Keratinocyte (primary cell): ENCODE data around the gene BCL11B. TPM values are rescaled to one million over a fixed set of nuclear protein-coding genes. Genes with fewer than 3 reads are reported as not detected.

Experiments
- DNase-seq: peaks from one replicate; pipeline ENCODE4 v3.0.0-alpha.2; 2011; ENCODE audit warnings: low read depth, missing footprints, low spot score
- FAIRE-seq: peaks from 2 replicates; lab custom pipeline; 2011; peaks lifted over from hg19 to GRCh38; lab: Jason Lieb, UNC
- H2AFZ ChIP-seq: 2 replicates; pipeline ENCODE4 v1.6.0; 2012; ENCODE audit warnings: low read length, control low read depth, inconsistent platforms; ENCODE audit not compliant: control insufficient read depth
- H3K27ac ChIP-seq: 2 replicates; pipeline ENCODE4 v1.5.1; 2011; ENCODE audit warnings: low read length; ENCODE audit not compliant: control insufficient read depth, insufficient read depth
- H3K27me3 ChIP-seq: 3 replicates; pipeline ENCODE4 v1.6.0; 2011; ENCODE audit warnings: low read length; ENCODE audit not compliant: control insufficient read depth, insufficient read depth; ENCODE audit errors: extremely low read depth
- H3K36me3 ChIP-seq, 2 experiments: 2 replicates in 1 of 2; 3 replicates in 1 of 2; pipeline ENCODE4 v1.5.1; 2011; ENCODE audit warnings: low read length in 2 of 2, mild to moderate bottlenecking in 1 of 2; ENCODE audit not compliant: control insufficient read depth in 2 of 2, insufficient read depth in 2 of 2; ENCODE audit errors: extremely low read depth in 1 of 2
- H3K4me1 ChIP-seq: 3 replicates; pipeline ENCODE4 v1.5.1; 2011; ENCODE audit warnings: low read length; ENCODE audit not compliant: control insufficient read depth, insufficient read depth; ENCODE audit errors: extremely low read depth
- H3K4me2 ChIP-seq: 3 replicates; pipeline ENCODE4 v1.6.0; 2011; ENCODE audit warnings: low read depth, low read length; ENCODE audit not compliant: control insufficient read depth, insufficient read depth; ENCODE audit errors: extremely low read depth
- H3K4me3 ChIP-seq, 3 experiments: fragments of 200-600 bp in 1 of 3; sonication (generic) in 1 of 3; 2 replicates in 2 of 3; 3 replicates in 1 of 3; pipeline ENCODE4 v1.5.1; 2011 to 2016; ENCODE audit warnings: low read length in 3 of 3, mild to moderate bottlenecking in 3 of 3, control low read depth in 2 of 3, inconsistent platforms in 1 of 3, low read depth in 1 of 3, mixed read lengths in 1 of 3, mixed run types in 1 of 3, moderate library complexity in 1 of 3; ENCODE audit not compliant: control insufficient read depth in 2 of 3, insufficient read depth in 2 of 3; ENCODE audit errors: extremely low read depth in 1 of 3
- H3K79me2 ChIP-seq: 2 replicates; pipeline ENCODE4 v1.6.0; 2012; ENCODE audit warnings: low read length; ENCODE audit not compliant: control insufficient read depth, insufficient read depth
- H3K9ac ChIP-seq: 3 replicates; pipeline ENCODE4 v1.6.0; 2011; ENCODE audit warnings: low read length; ENCODE audit not compliant: control insufficient read depth, insufficient read depth; ENCODE audit errors: extremely low read depth
- H3K9me1 ChIP-seq: 3 replicates; pipeline ENCODE4 v1.6.0; 2011; ENCODE audit warnings: low read length; ENCODE audit not compliant: control insufficient read depth, insufficient read depth; ENCODE audit errors: extremely low read depth
- H3K9me3 ChIP-seq: 2 replicates; pipeline ENCODE4 v1.5.1; 2012; ENCODE audit warnings: low read depth, low read length; ENCODE audit not compliant: control insufficient read depth
- H4K20me1 ChIP-seq: 3 replicates; pipeline ENCODE4 v1.6.0; 2011; ENCODE audit warnings: low read length; ENCODE audit not compliant: control insufficient read depth, insufficient read depth; ENCODE audit errors: extremely low read depth
- EZH2 ChIP-seq: IDR thresholded peaks from one replicate; pipeline ENCODE4 v1.6.1; 2012; ENCODE audit warnings: inconsistent platforms, mild to moderate bottlenecking, low read length, moderate library complexity
- dilution Hi-C: fragments of 300-500 bp; cut with MboI; formaldehyde crosslinking; loops from one replicate; pipeline ENCODE4 v1.7.0; 2020; ENCODE audit warnings: low sequenced_read_pairs; ENCODE audit not compliant: extremely low pct_ligation_motif_present
- polyA plus RNA-seq, 5 experiments: library from polyadenylated mRNA; depleted of rRNA in 3 of 5; stranded (reverse) in 3 of 5; stranded (forward) in 1 of 5; unstranded in 1 of 5; fragments of >200 nt; gene quantifications; 1 replicate in 1 of 5; 2 replicates in 3 of 5; 3 replicates in 1 of 5; pipeline versions ENCODE4 v1.2.1 to v1.2.3, GENCODE V29; 2011 to 2012; ENCODE audit warnings: missing spikeins in 2 of 5, low read depth in 1 of 5, low replicate concordance in 1 of 5
- TF ChIP-seq, protein P1 (sequence below), 3 experiments: IDR thresholded peaks in 1 of 3; conservative IDR thresholded peaks in 1 of 3; optimal IDR thresholded peaks in 1 of 3; 2 replicates in 2 of 3; 3 replicates in 1 of 3; pipeline versions ENCODE3 to v1.5.1; 2011; ENCODE audit warnings: low read length in 3 of 3, mild to moderate bottlenecking in 3 of 3, moderate library complexity in 2 of 3, control low read depth in 1 of 3, inconsistent platforms in 1 of 3; ENCODE audit not compliant: insufficient read depth in 2 of 3; ENCODE audit errors: extremely low read depth in 1 of 3

BCL11B gene
- polyA plus RNA-seq, 1 donor (not counting 4 experiments of a cell fraction or from before 2014, with no cell fraction given): 5.2 TPM

DNA sequence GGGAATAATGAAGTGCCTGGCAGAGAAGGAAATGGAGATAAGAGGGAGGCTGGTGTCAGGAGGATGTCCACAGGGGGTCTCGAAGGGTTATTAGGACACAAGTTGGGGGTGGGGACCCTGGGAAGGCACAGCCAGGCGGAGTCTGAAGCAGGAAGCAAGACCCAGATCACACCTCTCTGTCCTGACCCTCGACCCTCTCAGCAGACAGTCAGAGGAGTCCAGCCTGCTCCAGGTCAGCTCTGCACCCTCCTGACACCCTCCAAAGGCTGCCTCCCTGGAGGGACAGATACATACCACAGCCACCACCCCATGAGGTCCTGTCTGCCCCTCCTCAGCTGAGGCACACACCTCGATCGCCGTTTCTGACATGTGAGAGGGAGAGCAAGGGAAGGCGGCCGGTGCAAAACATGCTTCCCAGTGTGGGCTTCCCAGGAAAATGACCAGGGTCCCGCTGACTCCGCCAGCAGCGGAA lies 9.0 kb downstream of the BCL11B start:
- dilution Hi-C loops: no loop called here
- Histone ChIP-seq H3K9me1 (no peaks in the 10 kb centered on the region), H3K9me3 (no peaks in the 10 kb centered on the region), H4K20me1 (no peaks in the 10 kb centered on the region), H3K4me2 (peak overlapping the region; percentile 100), H3K4me3 (peak overlapping the region; percentile 19 to 89 (median 75)), H3K4me1 (peaks cover 72% of the 10 kb centered on the region), H3K36me3 (no peaks in the 10 kb centered on the region), H3K27ac (peak overlapping the region; percentile 95), H3K9ac (peak overlapping the region; percentile 90), H2AFZ (no peak overlapping the region), H3K27me3 (no peaks in the 10 kb centered on the region), H3K79me2 (peaks cover 100% of the 10 kb centered on the region)
- DNase-seq (no peak), FAIRE-seq (no peak)
- TF ChIP-seq EZH2: no peak
- TF ChIP-seq, protein P1, sequence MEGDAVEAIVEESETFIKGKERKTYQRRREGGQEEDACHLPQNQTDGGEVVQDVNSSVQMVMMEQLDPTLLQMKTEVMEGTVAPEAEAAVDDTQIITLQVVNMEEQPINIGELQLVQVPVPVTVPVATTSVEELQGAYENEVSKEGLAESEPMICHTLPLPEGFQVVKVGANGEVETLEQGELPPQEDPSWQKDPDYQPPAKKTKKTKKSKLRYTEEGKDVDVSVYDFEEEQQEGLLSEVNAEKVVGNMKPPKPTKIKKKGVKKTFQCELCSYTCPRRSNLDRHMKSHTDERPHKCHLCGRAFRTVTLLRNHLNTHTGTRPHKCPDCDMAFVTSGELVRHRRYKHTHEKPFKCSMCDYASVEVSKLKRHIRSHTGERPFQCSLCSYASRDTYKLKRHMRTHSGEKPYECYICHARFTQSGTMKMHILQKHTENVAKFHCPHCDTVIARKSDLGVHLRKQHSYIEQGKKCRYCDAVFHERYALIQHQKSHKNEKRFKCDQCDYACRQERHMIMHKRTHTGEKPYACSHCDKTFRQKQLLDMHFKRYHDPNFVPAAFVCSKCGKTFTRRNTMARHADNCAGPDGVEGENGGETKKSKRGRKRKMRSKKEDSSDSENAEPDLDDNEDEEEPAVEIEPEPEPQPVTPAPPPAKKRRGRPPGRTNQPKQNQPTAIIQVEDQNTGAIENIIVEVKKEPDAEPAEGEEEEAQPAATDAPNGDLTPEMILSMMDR (optimal IDR thresholded peaks at IDR 0.05 in 1 of 3, IDR thresholded peaks at IDR 0.05 in 1 of 3, conservative IDR thresholded peaks at IDR 0.05 in 1 of 3; ENCODE audit: extremely low read depth in 1 of 3, insufficient read depth in 2 of 3, low read length in 3 of 3): no peak

DNA sequence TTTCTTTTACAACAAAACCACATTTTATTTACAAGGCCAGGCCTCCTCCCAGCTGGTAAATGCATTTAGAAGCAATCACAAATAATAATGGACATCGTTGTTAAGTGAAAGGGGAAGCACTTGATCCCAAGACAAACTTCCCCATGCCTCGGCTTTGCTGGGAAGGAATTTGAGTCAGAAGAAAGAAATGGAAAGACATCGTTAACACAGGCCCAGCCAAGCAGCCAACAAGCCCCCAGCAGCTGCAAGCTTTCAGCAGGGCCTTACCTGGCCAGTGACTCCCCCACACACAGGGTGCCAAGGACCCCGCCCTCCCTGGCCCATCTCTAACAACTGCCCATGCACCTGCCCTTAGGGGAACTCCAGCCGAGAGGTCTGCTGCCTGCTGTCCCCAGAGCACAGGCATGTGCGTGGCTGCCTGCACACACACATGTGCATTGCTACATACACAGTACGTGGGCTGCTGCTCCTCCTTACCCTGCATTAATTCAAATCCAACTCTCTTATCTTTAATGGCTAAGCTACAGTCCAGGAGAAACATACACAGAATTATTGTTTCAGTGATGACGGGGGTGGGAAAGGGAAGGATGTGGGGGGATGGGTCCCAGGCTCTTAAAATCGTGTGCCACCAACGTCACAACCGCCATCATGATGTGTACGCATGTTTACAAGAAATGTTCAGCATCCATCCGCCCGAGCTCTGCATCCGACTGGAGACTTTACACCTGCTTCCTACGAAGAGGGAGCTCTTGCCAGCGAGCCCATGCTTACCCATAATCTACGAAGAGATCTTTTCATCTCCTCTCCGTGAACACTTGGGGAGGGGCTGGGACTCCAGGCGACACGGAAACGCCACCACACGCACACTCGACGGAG lies 9.8 kb downstream of the BCL11B start:
- Histone ChIP-seq H3K9me1 (no peaks in the 10 kb centered on the region), H3K36me3 (peaks cover 2 to 7% of the 10 kb centered on the region in 2 experiments), H3K9ac (peak overlapping the region; percentile 90), H2AFZ (no peak overlapping the region), H3K79me2 (peaks cover 100% of the 10 kb centered on the region), H4K20me1 (no peaks in the 10 kb centered on the region), H3K27ac (peak overlapping the region; percentile 95), H3K4me3 (peak overlapping the region; percentile 19 to 89 (median 75)), H3K27me3 (no peaks in the 10 kb centered on the region), H3K4me1 (peaks cover 74% of the 10 kb centered on the region), H3K4me2 (peak overlapping the region; percentile 100), H3K9me3 (no peaks in the 10 kb centered on the region)
- DNase-seq (no peak), FAIRE-seq (peak; percentile 71)
- TF ChIP-seq, protein P1 (optimal IDR thresholded peaks at IDR 0.05 in 1 of 3, IDR thresholded peaks at IDR 0.05 in 1 of 3, conservative IDR thresholded peaks at IDR 0.05 in 1 of 3; ENCODE audit: extremely low read depth in 1 of 3, insufficient read depth in 2 of 3, low read length in 3 of 3): no peak
- TF ChIP-seq EZH2: no peak
- dilution Hi-C loops: no loop called here
